Activated CD4-positive, alpha-beta T cell treated with anti-CD3 and anti-CD28 coated beads for 24 hours (primary cell): ENCODE results near the gene CPT1C.

Experiments
- DNase-seq, 2 donors: peaks; one replicate each; pipeline ENCODE4 v3.0.0-alpha.2; 2020; ENCODE audit warnings: low read depth in 2 of 2

CPT1C gene

DNA sequence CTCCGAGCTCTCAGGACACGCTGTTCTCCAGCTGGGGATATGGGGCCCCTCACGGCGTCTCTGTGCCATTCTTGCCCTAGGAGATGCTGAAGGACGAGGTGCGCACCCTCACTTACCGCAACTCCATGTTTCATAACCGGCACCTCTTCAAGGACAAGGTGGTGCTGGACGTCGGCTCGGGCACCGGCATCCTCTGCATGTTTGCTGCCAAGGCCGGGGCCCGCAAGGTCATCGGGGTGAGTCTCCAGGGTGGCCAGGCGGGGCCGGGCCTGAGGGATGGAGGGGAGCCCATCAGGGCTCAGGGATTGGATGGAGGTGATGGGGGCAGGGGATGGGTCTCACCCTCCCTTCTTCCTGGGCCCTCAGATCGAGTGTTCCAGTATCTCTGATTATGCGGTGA is 9.1 kb upstream of the CPT1C start:
- DNase-seq = no peak

GRCh38 chr19:49682274-49682673 is 8.6 kb upstream of the CPT1C start:
- DNase-seq = no peak

- no peak for DNase-seq
Observed at GRCh38 chr19:49683814-49684250, 7.1 kb upstream of the CPT1C start.

DNA sequence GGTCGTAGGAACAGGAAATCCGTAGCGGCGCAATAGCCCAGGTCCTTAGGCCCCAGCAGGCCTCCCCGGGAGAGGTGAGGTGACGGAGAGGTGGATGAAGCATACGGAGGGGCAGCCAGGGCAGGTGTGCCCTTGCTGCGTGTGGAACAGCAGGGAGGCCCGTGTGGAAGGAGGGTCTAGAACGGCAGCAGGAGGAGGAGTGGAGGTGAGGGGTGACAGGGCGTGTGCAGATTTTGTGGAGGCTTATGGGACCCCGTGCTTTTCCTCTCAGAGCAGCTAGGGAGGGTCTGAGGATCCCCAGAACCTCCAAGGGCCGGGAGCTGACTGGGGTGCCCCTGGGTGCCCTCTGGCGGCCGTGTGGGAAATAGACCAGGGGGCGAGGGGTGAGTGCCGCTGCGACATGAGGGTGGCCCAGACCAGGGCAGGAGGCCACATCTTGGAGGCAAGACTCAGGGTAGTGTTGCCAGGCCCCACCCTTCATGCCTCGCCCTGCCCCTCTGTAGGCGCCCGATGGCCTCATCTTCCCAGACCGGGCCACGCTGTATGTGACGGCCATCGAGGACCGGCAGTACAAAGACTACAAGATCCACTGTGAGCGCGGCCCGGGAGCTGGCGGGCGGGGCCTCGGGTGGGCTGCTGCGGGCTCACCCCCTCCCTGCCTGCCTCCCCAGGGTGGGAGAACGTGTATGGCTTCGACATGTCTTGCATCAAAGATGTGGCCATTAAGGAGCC is 6.5 kb upstream of the CPT1C start:
- no peak for DNase-seq

DNA sequence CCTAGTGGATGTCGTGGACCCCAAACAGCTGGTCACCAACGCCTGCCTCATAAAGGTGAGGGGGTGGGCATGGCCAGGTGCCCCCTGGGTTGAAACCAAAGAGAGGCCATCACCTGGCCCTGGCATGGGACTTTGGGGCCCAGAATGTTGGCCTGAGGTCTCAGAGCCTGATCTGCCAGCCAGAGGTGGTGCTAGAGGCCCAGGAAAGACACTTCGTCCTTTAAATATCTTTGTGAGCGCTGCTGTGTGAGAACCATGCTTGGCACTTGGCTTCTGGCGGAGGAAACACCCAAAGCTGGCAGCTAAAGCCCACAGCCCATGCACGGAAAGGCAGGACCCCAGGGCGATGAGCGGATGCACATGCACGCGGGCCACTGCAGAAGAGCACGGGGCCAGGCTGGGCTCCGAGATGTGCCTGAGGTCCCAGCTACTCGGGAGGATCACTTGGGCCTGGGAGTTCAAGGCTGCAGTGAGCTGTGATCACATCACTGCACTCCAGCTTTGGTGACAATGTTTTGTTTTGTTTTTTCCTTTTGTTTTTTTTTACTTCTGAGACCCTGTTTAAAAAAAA is 5.8 kb upstream of the CPT1C start:
- DNase-seq = no peak

GRCh38 chr19:49685845-49686332 is 5.0 kb upstream of the CPT1C start:
- no peak for DNase-seq

DNA sequence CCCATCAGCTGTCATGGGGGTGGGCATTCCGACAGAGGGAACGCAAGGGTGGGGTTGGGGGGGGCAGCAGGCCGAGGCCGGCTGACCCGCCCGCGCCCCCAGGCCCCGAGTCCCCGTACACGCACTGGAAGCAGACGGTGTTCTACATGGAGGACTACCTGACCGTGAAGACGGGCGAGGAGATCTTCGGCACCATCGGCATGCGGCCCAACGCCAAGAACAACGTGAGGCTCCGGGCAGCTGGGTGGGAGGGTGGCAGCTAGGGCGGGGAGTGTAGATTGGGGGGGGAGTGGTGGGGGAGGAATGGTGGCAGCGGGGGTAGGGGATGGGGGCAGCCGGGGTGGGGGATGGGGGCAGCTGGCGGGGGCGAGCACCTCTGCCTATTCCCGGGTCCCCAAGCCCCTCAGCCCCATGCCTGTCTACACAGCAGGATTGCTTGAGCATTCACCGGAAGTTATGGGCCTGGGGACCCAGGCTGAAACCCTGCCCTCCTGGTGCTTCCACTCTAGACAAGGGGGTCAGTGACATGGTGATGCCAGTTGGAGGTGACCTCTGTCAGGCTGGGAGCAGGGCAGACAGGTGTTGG is 4.3 kb upstream of the CPT1C start:
- DNase-seq = no peak

GRCh38 chr19:49687150-49687549 is 3.8 kb upstream of the CPT1C start:
- no peak for DNase-seq

- no peak for DNase-seq
Observed at GRCh38 chr19:49687566-49688316, 3.2 kb upstream of the CPT1C start.

- no peak for DNase-seq
Observed at GRCh38 chr19:49688531-49689132, 2.3 kb upstream of the CPT1C start.

DNA sequence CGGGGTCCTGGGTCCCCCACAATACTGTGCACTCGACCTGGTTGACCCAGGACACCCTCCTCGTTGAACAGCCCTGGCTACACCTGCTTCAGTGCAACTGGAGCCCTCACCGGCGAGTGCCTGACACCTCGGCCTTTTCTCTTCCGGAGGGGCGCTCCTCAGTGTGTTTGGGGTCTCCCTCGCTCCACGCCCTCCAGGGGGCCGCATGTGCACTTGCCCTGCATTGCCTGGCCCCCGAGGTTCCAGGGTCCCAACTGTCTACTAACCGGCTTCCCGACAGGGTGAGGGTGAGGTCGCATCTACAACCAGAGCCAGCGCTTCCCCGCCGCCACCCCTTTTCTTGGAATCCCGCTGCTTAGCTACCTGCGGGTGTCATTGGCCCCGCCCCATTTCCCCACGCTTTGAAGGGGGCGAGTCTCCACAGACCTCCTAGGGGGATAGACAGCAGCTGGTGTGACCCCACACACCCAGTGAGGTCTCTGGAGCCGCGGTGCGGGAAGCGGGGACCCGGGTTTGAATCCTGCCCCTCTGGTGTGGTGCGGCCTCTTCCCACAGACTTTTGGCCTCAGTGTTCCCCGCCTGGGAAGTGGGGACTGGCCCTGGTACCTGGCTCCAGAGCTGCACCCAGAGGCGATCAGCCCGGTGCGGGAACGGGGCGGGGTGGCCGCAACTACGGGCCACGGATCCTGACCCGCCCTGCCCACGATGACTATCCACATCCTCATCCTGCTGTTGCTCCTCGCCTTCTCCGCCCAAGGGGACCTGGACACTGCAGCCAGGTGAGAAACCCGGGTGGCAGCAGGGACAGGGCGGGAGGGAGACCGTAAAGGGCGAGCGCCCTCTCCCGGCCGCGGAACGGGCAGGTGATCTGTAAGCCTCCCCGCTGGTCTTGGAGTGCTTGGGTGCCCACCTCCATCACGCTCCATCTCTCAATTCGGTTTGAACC is 1.5 kb upstream of the CPT1C start, which contains the start of gene ADM5:
TSS of gene ADM5 (plus strand) at position 462 of the 946 bp plus-strand sequence. CDS start at position 706, 244 bp downstream.
- DNase-seq = no peak

- DNase-seq = no peak
Observed at GRCh38 chr19:49690079-49690655, 749 bp upstream of the CPT1C start.

GRCh38 chr19:49691243-49692146 is 579 bp downstream of the CPT1C start:
- DNase-seq = no peak

- DNase-seq = no peak
Observed at GRCh38 chr19:49692147-49692506, 1.2 kb downstream of the CPT1C start.

- no peak for DNase-seq
Observed at GRCh38 chr19:49696115-49696514, 5.2 kb downstream of the CPT1C start.

GRCh38 chr19:49696865-49697264 is 5.9 kb downstream of the CPT1C start:
- no peak for DNase-seq

GRCh38 chr19:49699364-49699763 is 8.4 kb downstream of the CPT1C start:
- no peak for DNase-seq

DNA sequence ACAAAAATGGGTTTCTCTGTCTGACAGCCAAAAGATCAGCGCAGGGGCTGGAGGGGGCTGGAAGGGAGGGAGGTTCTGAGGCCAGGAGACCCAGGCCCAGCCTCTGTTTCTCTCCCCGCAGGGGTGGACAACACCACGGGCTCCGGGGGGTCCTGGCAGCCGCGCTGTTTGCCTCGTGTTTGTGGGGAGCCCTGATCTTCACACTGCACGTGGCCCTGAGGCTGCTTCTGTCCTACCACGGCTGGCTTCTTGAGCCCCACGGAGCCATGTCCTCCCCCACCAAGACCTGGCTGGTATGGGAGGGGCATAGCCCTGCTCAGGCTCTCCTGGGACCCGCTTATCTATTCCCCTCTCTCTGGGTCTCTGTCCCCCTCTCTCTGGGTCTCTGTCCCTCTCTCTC is 9.6 kb downstream of the CPT1C start:
- no peak for DNase-seq

GRCh38 chr19:49701271-49701786 is 10.4 kb downstream of the CPT1C start:
- DNase-seq = no peak
